ENCODE data around the gene PSMB4. TPM values are rescaled to one million over a fixed set of nuclear protein-coding genes. Genes with fewer than 3 reads are reported as not detected.
A peak's percentile ranks its signal among the peaks of the same experiment; 100 is the strongest.
"Not testable (repeated sequence)": the region's sequence is repeated elsewhere in the genome, so short reads cannot be mapped to it uniquely, and the experiment has no call there.

The PSMB4 gene
- total RNA-seq, 1 donor from 2014 or later: 443 TPM

GRCh38 chr1:151428068-151428467, 28.7 kb downstream of the PSMB4 start:
- intact Hi-C loops (cut with micrococcal nuclease): no loop called here
- H3K36me3 Mint-ChIP-seq (ENCODE audit: low read depth): peaks cover 66% of the 10 kb centered on the region

GRCh38 chr1:151433827-151434226, 34.5 kb downstream of the PSMB4 start:
- H3K9me3 Mint-ChIP-seq; H3K27me3 Mint-ChIP-seq (ENCODE audit: low read depth); intact Hi-C loops (cut with micrococcal nuclease); H3K27ac Mint-ChIP-seq; DNase-seq (ENCODE audit: low spot score); H3K4me1 Mint-ChIP-seq (ENCODE audit: low read depth); H3K4me3 Mint-ChIP-seq (ENCODE audit: low read depth): not testable (repeated sequence)
- H3K36me3 Mint-ChIP-seq (ENCODE audit: low read depth): peaks cover 24% of the 10 kb centered on the region

More at GRCh38 chr1:151428068-151428467, 28.7 kb downstream of the PSMB4 start:
- Mint-ChIP-seq H3K27me3 (ENCODE audit: low read depth) (no peaks in the 10 kb centered on the region), H3K4me3 (ENCODE audit: low read depth) (no peak overlapping the region), H3K27ac (no peak overlapping the region), H3K9me3 (no peaks in the 10 kb centered on the region), H3K4me1 (ENCODE audit: low read depth) (peaks cover 3% of the 10 kb centered on the region)
- DNase-seq (ENCODE audit: low spot score): no peak

- no peaks in the 10 kb centered on the region for H3K9me3 Mint-ChIP-seq
- no peak for DNase-seq (ENCODE audit: low spot score)
- no peak overlapping the region for H3K27ac Mint-ChIP-seq
- intact Hi-C loops (cut with micrococcal nuclease): no loop called here
- H3K27me3 Mint-ChIP-seq (ENCODE audit: low read depth): no peaks in the 10 kb centered on the region
- H3K4me1 Mint-ChIP-seq (ENCODE audit: low read depth): peaks cover 16% of the 10 kb centered on the region
- H3K36me3 Mint-ChIP-seq (ENCODE audit: low read depth): peaks cover 14% of the 10 kb centered on the region
- H3K4me3 Mint-ChIP-seq (ENCODE audit: low read depth): no peak overlapping the region
Measured at GRCh38 chr1:151435174-151435573, 35.8 kb downstream of the PSMB4 start.

- Mint-ChIP-seq H3K4me1 (ENCODE audit: low read depth) (peaks cover 27% of the 10 kb centered on the region), H3K27ac (no peak overlapping the region), H3K4me3 (ENCODE audit: low read depth) (no peak overlapping the region), H3K9me3 (no peaks in the 10 kb centered on the region), H3K36me3 (ENCODE audit: low read depth) (peaks cover 23% of the 10 kb centered on the region), H3K27me3 (ENCODE audit: low read depth) (no peaks in the 10 kb centered on the region)
- DNase-seq (ENCODE audit: low spot score): no peak
- intact Hi-C loops (cut with micrococcal nuclease): no loop called here
Measured at GRCh38 chr1:151436985-151437384, 37.6 kb downstream of the PSMB4 start.

GRCh38 chr1:151437396-151437795, 38.0 kb downstream of the PSMB4 start:
- H3K4me3 Mint-ChIP-seq (ENCODE audit: low read depth); H3K27ac Mint-ChIP-seq; DNase-seq (ENCODE audit: low spot score); intact Hi-C loops (cut with micrococcal nuclease); H3K9me3 Mint-ChIP-seq; H3K27me3 Mint-ChIP-seq (ENCODE audit: low read depth): not testable (repeated sequence)
- peaks cover 25% of the 10 kb centered on the region for H3K36me3 Mint-ChIP-seq (ENCODE audit: low read depth)
- peaks cover 27% of the 10 kb centered on the region for H3K4me1 Mint-ChIP-seq (ENCODE audit: low read depth)

- intact Hi-C loops (cut with micrococcal nuclease): loop anchor here (1.0 to 5.0 kb wide), 5 partner anchors 15 to 291 kb away; partner anchors contain the start of genes CGN and POGZ
- Mint-ChIP-seq H3K4me3 (ENCODE audit: low read depth) (no peak overlapping the region), H3K27me3 (ENCODE audit: low read depth) (no peaks in the 10 kb centered on the region), H3K27ac (peak overlapping the region; percentile 33), H3K4me1 (ENCODE audit: low read depth) (peaks cover 39% of the 10 kb centered on the region), H3K36me3 (ENCODE audit: low read depth) (peaks cover 22% of the 10 kb centered on the region), H3K9me3 (no peaks in the 10 kb centered on the region)
- DNase-seq (ENCODE audit: low spot score): peak; percentile 58
Measured at GRCh38 chr1:151443846-151444782, 44.7 kb downstream of the PSMB4 start.

GRCh38 chr1:151444783-151445177, 45.4 kb downstream of the PSMB4 start:
- Mint-ChIP-seq H3K4me1 (ENCODE audit: low read depth) (peaks cover 33% of the 10 kb centered on the region), H3K27me3 (ENCODE audit: low read depth) (no peaks in the 10 kb centered on the region), H3K36me3 (ENCODE audit: low read depth) (peaks cover 22% of the 10 kb centered on the region), H3K27ac (peak overlapping the region; percentile 16), H3K9me3 (no peaks in the 10 kb centered on the region), H3K4me3 (ENCODE audit: low read depth) (no peak overlapping the region)
- no peak for DNase-seq (ENCODE audit: low spot score)
- intact Hi-C loops (cut with micrococcal nuclease): loop anchor here (1.0 to 5.0 kb wide), 5 partner anchors 9 to 290 kb away; partner anchors contain the start of genes CGN and POGZ

- peaks cover 20% of the 10 kb centered on the region for H3K4me1 Mint-ChIP-seq (ENCODE audit: low read depth)
- H3K36me3 Mint-ChIP-seq (ENCODE audit: low read depth): peaks cover 5% of the 10 kb centered on the region
- intact Hi-C loops (cut with micrococcal nuclease): no loop called here
- H3K4me3 Mint-ChIP-seq (ENCODE audit: low read depth): no peak overlapping the region
- no peaks in the 10 kb centered on the region for H3K9me3 Mint-ChIP-seq
- H3K27ac Mint-ChIP-seq: no peak overlapping the region
- DNase-seq (ENCODE audit: low spot score): no peak
- no peaks in the 10 kb centered on the region for H3K27me3 Mint-ChIP-seq (ENCODE audit: low read depth)
Measured at GRCh38 chr1:151447696-151448095, 48.3 kb downstream of the PSMB4 start.

Other genes with a start within 250 kb of the PSMB4 start
- gene TNFAIP8L2, start 242.9 kb upstream of the PSMB4 start, total RNA-seq: 24.3 and 28.7 TPM in 2 replicates
- 3.6 and 4.9 TPM in 2 replicates for gene LYSMD1, start 233.7 kb upstream of the PSMB4 start, total RNA-seq
- 82.4 and 89.1 TPM in 2 replicates for gene SCNM1, start 233.4 kb upstream of the PSMB4 start, total RNA-seq
- 1.0 TPM in 1 of 2 replicates, not detected in the other for gene TMOD4, start 223.6 kb upstream of the PSMB4 start, total RNA-seq
- 80.7 and 84.5 TPM in 2 replicates for gene VPS72, start 209.4 kb upstream of the PSMB4 start, total RNA-seq
- 82.2 and 83.9 TPM in 2 replicates for gene PIP5K1A, start 201.0 kb upstream of the PSMB4 start, total RNA-seq
- 271 and 280 TPM in 2 replicates for gene PSMD4, start 144.8 kb upstream of the PSMB4 start, total RNA-seq
- 25.0 and 25.3 TPM in 2 replicates for gene ZNF687, start 117.3 kb upstream of the PSMB4 start, total RNA-seq
- 53.6 and 57.3 TPM in 2 replicates for gene PI4KB, start 72.2 kb upstream of the PSMB4 start, total RNA-seq
- gene RFX5, start 52.3 kb upstream of the PSMB4 start, total RNA-seq: 68.9 and 85.5 TPM in 2 replicates
- not detected in 2 replicates for gene SELENBP1, start 26.9 kb upstream of the PSMB4 start, total RNA-seq
- gene POGZ, start 59.9 kb downstream of the PSMB4 start, total RNA-seq: 89.1 and 93.7 TPM in 2 replicates
- gene CGN, start 111.8 kb downstream of the PSMB4 start, total RNA-seq: 0.34 and 0.50 TPM in 2 replicates
- 2.6 TPM in 2 replicates for gene TUFT1, start 140.7 kb downstream of the PSMB4 start, total RNA-seq
- gene SNX27, start 212.5 kb downstream of the PSMB4 start, total RNA-seq: 29.3 and 32.6 TPM in 2 replicates

All from activated T-helper 2 cell treated with anti-CD3 and anti-CD28 coated beads, Interferon-gamma antibody, Interleukin-2, Interleukin-4, amounts not matched to agents 10 μg/mL and 5 μg/mL and 100 μg/mL, durations not matched to agents 14 hours and 24 hours and 36 hours (primary cell).